Astrocyte of the cerebellum (primary cell): ENCODE measurements around the gene ANKMY1.

Source experiments
- DNase-seq: peaks from one replicate; pipeline ENCODE4 v3.0.0-alpha.2; 2011; ENCODE audit warnings: low read depth
- H3K4me3 ChIP-seq: 2 replicates; pipeline ENCODE4 v1.5.1; 2011; ENCODE audit warnings: mild to moderate bottlenecking, low read depth, low read length, moderate library complexity
- CTCF ChIP-seq: IDR thresholded peaks from 2 replicates; pipeline ENCODE4 v1.5.1; 2012; ENCODE audit warnings: low read length, low read depth, moderate library complexity, mild to moderate bottlenecking; ENCODE audit errors: missing control alignments
- in situ Hi-C: cut with HindIII; loops from 2 replicates; pipeline ENCODE4 v1.10.0; 2017; ENCODE audit warnings: low sequenced_read_pairs

The ANKMY1 gene

GRCh38 chr2:240511351-240512108, 46.3 kb downstream of the ANKMY1 start:
- no peak for TF ChIP-seq CTCF
- in situ Hi-C loops = no loop called here
- no peak overlapping the region for H3K4me3 ChIP-seq
- no peak for DNase-seq

- no peak overlapping the region for H3K4me3 ChIP-seq
- no peak for TF ChIP-seq CTCF
- in situ Hi-C loops = no loop called here
- DNase-seq = no peak
Observed at GRCh38 chr2:240510513-240511210, 47.1 kb downstream of the ANKMY1 start.

GRCh38 chr2:240509667-240510512, 47.9 kb downstream of the ANKMY1 start:
- no peak overlapping the region for H3K4me3 ChIP-seq
- no peak for TF ChIP-seq CTCF
- in situ Hi-C loops = no loop called here
- DNase-seq = no peak

GRCh38 chr2:240508832-240509545, 48.8 kb downstream of the ANKMY1 start:
- DNase-seq = no peak

DNA sequence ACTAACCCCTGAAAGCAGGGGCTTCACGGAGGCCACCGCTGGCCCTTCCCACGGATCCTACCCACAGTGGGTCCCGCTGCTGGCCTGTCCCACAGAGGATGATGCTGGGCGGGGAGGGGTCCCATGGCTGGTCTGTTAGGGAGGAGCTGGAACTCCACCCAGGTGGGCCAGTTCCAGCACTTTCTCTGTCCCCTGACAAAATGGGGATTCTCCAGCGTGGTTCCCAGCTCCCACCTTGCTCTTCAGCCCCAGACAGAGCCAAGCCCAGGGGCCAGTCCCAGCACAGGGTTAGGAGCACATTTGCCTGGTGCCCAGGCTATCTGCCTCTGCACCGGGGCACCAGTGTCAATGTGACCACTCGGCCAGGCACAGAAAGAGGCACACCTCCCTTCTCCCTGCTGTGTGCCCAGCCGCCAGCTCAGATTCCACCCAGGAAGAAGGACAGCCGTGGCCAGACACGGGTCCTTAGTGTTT, 50.0 kb downstream of the ANKMY1 start:
- in situ Hi-C loops = no loop called here
- no peak for TF ChIP-seq CTCF
- H3K4me3 ChIP-seq = no peak overlapping the region
- no peak for DNase-seq

More at GRCh38 chr2:240508832-240509545, 48.8 kb downstream of the ANKMY1 start:
- TF ChIP-seq CTCF = no peak
- in situ Hi-C loops = no loop called here
- no peak overlapping the region for H3K4me3 ChIP-seq
